HG03175 (cell line): ENCODE measurements around the gene ZNF574.
"Not testable (repeated sequence)": the region's sequence is repeated elsewhere in the genome, so short reads cannot be mapped to it uniquely, and the experiment has no call there.

ENCODE experiments used
- ATAC-seq: cut with Tn5 transposase; IDR thresholded peaks from one replicate; pipeline ENCODE4 v1.9.1; 2021; ENCODE audit warnings: mild to moderate bottlenecking, moderate library complexity; ENCODE audit not compliant: unreplicated experiment

Gene ZNF574

DNA sequence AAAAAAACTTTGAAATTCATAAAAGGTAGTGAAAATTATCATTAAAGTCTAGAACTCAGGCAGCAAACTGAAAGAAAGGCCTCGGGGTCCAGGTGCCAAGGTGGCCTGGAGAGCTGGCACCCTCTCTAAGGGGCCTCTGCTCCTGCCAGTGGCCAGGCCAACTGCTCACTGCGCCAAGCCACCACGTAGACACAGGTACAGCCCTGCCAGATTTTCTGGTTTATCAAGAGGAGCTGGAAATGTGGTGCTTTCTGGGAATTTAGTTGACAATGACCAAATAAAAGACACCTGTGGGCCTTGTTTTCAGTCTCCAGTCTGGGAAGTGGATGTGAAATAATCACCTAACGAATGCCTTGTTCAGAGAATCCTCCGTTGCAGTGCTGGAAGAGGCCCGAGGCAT is 22.8 kb downstream of the ZNF574 start:
- no peak for ATAC-seq

DNA sequence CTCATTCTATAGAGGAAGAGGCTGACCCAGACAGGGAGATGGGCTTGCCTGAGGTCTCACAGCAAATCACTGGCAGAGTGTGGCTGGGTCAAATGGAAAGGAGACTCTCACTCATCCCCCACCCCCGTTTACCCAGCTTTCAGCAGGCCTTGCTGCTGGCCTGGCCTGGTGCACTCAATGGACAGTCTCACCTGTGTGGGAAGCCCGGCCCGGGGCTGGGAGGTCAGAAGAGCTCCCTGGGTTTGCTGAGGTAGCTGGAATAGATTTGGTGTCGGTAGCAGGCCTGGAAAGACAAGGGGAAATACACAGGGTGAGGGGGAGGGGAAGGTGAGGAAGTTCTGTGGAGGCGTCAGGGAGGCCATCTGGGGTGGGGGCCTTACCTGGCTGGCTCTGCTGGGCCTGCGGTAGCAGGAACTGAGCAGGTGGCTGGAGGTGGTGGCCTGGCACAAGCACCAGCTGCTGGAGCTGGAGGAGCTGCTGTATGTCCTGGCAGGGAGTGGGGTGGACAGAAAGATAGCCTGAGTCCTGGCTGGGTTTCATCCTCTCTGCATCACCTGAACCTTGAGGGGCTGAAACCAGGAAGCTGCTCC is 23.5 kb downstream of the ZNF574 start:
- ATAC-seq = no peak

DNA sequence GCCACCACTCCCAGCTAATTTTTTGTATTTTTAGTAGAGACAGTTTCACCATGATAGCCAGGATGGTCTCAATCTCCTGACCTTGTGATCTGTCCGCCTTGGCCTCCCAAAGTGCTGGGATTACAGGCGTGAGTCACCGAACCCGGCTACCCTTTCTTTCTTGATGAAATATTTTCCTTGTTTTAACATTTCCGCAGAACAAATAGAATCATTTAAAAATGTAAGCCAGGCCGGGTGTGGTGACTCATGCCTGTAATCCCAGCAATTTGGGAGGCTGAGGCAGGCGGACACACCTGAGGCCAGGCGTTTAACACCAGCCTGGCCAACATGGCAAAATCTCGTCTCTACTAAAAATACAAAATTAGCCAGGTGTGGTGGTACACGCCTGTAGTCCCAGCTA is 24.3 kb downstream of the ZNF574 start:
- ATAC-seq = not testable (repeated sequence)

DNA sequence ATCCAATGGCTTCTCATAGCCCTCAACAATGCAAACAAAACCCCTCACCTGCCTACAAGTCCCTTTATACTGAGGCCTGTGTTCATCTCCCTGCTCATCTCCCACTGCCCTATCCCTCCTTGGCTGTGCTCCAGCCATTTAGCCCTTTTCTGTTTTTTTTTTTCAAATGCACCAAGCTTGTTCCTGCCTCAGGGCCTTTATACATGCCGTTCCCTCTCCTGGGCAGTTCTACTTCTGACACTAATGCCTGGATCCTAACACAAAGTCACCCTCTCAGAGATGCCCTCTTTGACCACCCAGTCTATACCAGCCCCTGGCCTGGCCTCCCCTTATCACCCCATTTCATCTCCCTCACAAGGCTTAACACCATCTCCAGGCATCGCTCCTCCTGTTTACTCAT is 26.9 kb downstream of the ZNF574 start:
- no peak for ATAC-seq

DNA sequence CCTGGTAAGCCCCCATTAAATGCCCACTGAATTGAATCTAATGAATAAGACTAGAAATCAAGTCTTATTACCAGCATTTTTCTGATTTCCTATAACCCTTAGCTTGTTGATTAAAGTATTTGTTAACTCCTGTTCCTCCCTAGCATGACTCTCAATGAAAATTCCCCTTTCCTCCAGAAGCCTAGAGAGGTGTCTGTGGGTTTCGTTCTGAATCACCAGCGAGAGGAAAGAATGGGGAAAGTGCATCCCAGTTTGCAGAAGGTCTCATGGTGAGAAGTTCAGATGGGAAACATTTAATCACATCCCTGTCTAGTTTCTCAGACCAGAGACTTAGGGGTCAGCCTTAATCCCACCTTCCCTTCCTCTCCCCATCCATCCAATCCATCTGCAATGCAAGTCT is 29.4 kb downstream of the ZNF574 start:
- ATAC-seq = no peak

DNA sequence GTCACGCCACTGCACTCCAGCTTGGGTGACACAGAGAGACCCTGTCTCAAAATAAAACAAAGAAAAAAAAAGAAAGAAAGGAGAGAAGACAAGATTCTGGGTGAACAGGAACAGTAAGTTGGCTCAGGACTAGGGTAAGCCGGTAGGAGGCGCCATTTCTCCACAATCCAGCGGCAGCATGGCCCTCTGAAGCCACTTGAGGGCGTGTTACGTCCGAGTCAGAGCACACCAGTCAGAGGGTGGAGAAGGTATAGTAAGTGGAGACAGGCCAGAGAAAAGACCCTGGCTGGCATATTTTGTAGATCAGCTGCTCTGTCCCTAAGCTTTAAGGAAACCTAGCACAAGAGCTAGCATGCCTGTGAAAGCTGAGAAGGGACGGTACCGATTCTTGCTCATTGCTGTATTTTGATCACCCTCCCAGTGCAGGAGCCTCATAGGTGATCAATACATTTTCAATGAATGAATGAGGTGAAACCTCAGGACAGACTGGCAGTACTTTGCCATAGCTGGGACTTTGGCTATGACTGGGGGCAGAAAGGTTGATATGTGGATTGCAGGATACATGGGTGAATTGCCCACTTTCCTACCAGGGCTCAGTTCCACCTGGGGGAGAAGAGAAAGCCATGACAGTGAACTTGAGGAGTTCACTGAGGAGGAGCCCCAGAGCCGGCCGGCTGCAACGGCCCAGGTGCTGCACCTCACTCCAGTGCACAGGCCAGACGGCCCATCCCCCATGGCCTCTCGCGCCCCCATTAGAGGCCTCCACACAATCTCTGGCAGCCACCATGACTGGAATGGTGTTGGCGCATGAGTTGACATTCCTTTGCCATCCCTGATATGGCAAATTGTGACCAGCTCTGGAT is 32.8 kb downstream of the ZNF574 start:
- peak; percentile 76 for ATAC-seq

DNA sequence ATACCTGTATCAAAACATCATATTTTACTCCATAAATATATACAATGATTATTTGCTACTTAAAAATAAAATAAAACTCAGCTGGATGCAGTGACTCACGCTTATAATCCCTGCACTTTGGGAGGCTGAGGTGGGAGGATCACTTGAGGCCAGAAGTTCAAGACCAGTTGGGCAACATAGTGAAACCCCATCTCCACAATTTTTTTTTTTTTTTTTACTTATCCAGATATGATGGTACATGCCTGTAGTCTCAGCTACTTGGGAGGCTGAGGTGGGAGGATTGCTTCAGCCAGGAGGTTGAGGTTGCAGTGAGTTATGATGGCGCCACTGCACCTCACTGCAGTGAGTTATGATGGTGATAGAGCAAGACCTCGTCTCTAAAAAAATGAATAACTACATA is 33.9 kb downstream of the ZNF574 start:
- ATAC-seq = no peak

DNA sequence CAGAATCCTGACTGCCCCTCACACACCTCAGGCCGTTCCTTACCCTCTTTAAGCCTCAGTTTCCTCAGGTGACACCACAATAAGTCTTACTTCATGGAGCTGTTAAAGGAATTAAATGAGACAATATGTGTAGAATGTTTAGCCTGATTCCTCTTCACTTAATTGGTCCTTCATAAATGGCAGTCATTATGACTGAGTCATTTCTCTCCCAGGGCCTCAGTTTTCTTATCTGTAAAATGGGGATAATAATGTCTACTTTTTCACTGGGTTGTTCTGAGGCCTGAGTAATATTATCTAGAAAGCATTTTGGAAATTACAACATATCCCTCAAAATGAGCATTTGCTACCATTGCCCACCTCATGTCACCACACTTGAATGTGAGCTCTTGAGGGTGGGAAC is 34.7 kb downstream of the ZNF574 start:
- ATAC-seq = no peak

DNA sequence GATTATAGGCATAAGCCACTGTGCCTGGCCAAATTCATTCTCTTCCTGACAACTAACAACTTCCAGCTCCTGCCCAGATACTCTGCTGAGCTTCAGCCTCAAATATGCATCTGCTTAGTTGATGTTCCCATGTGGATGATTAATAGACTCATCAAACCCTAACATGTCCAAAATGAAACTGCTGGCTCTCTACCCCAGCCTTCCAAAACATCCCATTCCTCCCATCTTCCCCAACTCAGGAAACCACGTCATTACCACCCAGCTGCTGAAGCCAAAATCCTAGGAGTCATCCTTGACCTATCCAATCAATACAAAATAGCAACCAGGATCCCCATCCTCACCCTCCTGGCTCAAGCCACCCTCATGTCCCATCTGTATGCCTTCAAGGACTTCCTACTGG is 35.4 kb downstream of the ZNF574 start:
- ATAC-seq = no peak

DNA sequence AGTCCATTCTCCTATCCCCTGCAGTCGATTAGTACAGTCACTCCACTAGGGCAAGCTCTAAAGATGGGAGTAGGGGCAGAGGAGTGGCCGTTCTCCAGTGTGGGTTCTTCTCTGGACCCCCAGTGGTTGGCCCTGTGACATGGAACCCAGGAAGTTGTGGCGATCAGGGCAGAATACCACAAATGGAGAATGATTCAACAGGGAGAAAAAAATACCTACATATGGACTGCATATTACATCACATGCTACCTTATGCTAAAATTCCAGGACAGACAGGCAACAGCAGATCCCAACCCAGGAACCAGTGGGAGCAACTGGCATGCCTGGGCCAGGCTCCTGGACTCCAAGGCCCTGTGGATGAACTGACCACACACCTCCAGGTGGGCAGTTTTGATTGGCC is 35.8 kb downstream of the ZNF574 start:
- ATAC-seq = no peak

DNA sequence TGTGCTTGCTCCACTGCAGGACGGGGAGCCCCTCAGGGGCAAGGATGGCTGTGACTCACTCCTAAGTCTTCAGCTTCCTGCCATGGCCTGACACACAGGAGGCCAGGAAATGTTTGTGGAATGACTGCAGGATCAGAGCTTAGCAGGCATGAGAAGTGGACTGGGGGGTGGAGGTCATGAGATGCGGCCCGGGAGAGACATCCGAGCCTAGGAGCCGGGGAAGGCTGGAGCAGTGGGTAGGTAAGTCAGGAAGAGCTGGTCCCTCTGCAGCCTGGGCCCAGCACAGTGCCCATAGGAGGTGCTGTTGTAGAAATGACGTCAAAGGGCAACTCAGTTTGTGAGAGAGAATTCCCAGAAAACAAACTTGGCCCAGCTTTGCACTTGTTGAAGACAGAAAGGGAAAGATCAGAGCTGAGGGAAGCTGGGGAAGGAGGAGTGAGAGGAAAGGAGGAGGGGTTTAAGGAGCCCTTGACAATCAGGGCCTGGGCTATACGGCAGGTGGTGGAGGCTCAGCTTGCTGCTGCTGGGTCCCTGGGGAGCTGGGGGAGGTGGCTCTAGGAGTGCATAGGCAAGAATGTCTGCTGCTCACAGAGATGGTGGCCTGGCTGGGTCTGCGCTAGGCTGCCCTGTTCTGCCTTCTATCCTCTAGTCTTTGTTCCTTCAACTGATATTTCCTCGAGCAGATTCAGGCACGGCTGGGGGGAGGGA is 37.8 kb downstream of the ZNF574 start:
- ATAC-seq = peak; percentile 57

DNA sequence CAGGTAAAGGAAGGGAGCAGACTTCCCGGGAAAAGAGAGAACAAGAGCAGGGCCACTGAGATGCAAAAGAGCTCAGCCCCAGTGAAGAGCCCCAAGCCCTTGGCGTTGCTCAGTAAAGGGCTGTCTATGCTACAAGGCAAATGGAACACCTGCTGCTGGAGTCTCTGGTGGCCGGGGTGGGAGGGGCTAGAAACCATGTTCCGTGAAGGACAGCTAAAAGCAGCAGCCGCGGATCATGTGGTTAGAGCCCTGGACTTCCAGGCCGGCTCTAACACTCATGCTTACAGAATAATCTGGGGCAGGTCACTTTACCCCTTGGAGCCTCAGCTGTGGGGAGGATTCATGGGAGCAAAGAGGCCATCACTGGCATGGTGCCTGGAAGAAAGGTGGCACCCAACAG is 38.4 kb downstream of the ZNF574 start:
- ATAC-seq = peak; percentile 74

DNA sequence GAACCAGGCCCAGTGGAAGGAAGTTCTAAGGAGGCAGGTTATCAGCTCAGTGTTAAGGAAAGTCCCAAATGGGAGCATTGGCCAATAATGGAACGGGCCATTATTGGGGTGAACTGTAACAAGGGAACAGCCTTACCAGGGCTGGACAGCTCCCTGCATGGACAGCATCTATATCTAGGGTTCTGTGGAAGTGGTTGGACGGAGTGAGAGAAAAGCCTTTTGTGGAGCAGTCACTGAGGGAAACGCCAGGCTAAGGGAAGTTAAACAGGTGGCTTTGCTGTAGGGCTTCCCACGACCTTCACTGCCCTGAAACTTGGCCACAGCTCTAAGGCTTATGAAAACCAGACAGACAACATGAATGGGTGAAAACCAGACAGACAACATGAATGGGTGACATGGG is 39.3 kb downstream of the ZNF574 start:
- no peak for ATAC-seq

DNA sequence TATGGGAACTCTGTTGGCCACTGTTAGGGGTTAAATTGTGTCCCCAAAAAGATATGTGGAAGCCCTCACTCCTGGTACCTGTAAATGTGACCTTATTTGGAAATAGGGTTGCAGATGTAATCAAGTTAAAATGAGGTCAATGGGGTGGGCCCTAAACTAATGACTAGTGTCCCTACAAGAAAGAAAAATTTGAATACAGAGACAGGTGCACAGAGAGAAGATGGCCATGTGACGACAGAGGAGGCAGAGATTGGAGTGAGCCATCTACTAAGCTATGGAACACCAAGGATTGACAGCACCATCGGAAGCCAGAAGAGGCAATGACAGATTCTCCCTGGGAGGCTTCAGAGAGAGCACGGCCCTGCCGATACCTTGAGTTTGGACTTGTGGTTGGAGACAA is 39.7 kb downstream of the ZNF574 start:
- no peak for ATAC-seq

DNA sequence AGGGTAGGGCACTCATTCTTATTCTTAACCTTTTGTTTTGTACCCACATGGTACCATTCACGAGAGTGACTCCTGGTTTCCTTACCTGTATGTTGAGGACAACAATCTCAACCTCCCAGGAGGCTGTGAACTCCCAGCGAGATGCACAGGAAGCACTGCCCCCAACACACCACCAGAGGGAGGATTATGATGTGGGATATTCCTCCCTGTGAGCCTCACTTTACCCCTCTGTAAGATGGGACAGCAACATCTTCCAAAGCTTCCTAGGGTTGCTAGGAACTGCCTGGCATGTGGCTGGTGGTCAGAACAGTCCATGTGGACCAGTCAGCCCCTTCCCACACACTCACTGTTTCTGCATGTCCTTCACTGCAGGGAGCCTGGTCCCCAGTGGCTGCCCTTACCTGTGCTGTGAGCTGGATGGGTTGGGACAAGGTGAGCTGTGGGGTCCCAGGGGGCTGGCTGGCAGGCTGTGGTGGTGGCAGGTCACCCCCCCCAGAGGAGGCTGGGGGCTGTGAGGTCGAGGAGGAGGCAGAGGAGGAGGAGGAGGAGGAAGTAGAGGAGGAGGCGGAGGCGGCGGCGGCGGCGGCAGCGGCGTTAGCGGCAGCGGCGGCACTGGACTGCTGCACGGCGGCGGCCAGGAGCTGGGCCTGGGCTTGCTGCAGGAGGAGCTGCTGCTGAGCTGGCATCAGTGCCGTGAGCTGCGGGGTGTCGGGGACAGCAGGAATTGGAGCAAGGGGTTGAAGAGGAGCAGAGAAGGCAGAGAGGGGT is 40.5 kb downstream of the ZNF574 start:
- ATAC-seq = no peak

DNA sequence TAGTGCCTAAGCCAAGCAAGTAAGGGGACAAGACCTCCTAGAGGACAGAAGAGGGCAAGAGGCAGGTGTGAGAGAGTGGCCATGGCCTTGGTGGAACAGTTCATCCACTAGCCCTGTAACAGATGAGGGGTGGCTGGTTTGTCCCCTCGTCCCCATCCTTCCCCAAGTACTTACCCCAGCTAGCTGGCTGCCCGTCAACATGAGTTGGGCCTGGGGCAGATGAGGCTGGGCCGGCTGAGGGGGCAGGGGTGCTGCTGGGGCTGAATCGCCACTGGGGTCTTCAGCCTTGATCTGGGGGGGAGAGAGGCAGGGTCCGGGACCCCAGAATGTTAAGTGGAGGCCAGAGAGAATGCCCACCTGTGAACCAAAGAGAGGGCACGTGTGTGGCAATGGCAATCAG is 41.1 kb downstream of the ZNF574 start:
- no peak for ATAC-seq

DNA sequence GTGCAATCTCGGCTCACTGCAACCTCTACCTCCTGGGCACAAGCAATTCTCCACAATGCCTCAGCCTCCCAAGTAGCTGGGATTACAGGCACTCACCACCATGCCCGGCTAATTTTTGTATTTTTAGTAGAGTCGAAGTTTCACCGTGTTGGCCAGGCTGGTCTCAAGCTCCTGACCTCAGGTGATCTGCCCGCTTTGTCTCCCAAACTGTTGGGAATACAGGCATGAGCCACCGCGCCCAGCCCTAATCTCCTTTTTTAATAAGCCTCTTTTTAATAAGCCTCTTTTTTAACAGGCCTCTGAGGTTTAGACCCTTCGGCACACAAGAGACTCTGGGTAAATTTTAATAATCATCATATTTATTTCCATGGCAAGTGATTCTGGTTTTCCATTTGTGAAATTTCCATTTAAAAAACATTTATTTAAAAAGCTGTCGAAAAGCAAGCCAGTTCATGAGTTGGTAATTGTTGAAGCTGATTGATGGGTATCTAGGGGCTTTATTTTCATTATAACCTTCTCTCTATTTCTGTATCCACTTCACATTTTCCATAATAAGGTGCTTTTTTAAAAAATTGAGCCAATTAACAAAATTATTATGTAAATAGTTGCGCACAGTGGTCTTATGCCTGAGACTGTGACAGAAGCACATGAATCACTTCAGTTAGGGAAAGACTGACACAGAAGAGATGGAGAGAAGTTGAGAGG is 44.5 kb downstream of the ZNF574 start:
- no peak for ATAC-seq

DNA sequence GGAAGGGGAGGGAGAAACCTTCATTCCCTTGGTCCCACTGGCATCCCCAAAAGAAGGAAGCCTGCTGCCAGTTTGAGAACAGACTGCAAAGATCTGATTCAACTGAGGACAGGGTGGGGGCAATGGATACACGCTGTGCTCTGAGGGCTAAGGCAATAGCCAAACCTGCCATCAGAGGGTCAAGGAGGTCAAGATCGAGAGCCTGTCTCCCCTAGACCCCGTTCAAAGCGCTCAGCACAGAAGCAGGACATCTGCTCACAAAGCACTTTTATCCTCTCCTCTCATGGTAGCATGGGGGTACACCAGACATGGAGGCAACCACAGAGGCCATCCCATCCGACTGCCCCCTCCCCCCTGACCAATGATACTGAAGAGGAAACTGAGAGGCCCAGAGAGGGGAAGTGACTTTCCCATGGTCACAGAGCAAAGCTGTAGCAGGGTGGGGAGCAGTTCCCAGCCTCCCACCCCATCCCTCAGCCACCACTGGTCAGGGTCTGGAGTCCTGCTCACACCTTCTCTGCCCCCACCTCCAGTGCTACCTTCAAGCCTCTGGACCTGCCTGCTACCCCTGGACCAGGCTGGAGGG is 45.2 kb downstream of the ZNF574 start:
- no peak for ATAC-seq

DNA sequence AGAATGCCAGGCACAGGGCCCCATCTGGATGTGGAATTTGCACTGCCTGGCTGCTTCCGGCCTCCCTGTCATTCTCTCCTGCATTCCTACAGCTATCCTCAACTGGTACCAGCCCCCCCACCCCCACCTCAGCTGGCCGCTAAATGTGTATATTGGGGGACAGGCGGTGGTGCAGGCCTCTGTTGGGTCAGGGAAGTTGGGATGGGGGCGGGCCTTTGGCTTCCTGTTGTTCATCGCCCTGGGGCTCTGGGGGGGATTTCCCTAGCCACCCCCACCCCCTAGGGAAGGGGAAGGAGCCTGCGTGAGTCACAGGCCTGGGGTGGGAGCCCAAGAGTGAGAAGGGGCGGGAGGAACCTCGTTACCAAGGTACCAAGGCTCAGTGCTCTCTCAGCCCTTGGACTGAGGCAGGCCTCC is 45.7 kb downstream of the ZNF574 start:
- no peak for ATAC-seq
